ENCODE results near the gene CCDC92.
A peak's percentile ranks its signal among the peaks of the same experiment; 100 is the strongest.

CCDC92 gene

GRCh38 chr12:123908884-123909725 lies 63.5 kb downstream of the CCDC92 start:
- no peak for DNase-seq

GRCh38 chr12:123907726-123908476 lies 64.7 kb downstream of the CCDC92 start:
- DNase-seq = peak; percentile 51

GRCh38 chr12:123906711-123907420 lies 65.8 kb downstream of the CCDC92 start:
- DNase-seq = no peak

- peak; percentile 87 for DNase-seq
Observed at GRCh38 chr12:123905319-123905925, 67.2 kb downstream of the CCDC92 start.

GRCh38 chr12:123903301-123904065 lies 69.1 kb downstream of the CCDC92 start:
- DNase-seq = no peak

- no peak for DNase-seq
Observed at GRCh38 chr12:123902821-123903220, 69.8 kb downstream of the CCDC92 start.

- peak; percentile 61 for DNase-seq
Observed at GRCh38 chr12:123900871-123901376, 71.7 kb downstream of the CCDC92 start.

- DNase-seq = no peak
Observed at GRCh38 chr12:123899368-123899767, 73.3 kb downstream of the CCDC92 start.

- DNase-seq = no peak
Observed at GRCh38 chr12:123898673-123899072, 74.0 kb downstream of the CCDC92 start.

GRCh38 chr12:123897221-123897620 lies 75.4 kb downstream of the CCDC92 start:
- DNase-seq = peak; percentile 88

- DNase-seq = peak; percentile 88
Observed at GRCh38 chr12:123896767-123897166, 75.9 kb downstream of the CCDC92 start.

- no peak for DNase-seq
Observed at GRCh38 chr12:123895451-123895850, 77.2 kb downstream of the CCDC92 start.

GRCh38 chr12:123894823-123895345 lies 77.7 kb downstream of the CCDC92 start:
- DNase-seq = peak; percentile 55

GRCh38 chr12:123893276-123893675 lies 79.4 kb downstream of the CCDC92 start:
- DNase-seq = no peak

GRCh38 chr12:123892853-123893252 lies 79.8 kb downstream of the CCDC92 start:
- no peak for DNase-seq

- no peak for DNase-seq
Observed at GRCh38 chr12:123892180-123892559, 80.5 kb downstream of the CCDC92 start.

- DNase-seq = peak; percentile 67
Observed at GRCh38 chr12:123891516-123892179, 81.0 kb downstream of the CCDC92 start.

- no peak for DNase-seq
Observed at GRCh38 chr12:123891011-123891410, 81.6 kb downstream of the CCDC92 start.

- DNase-seq = no peak
Observed at GRCh38 chr12:123890536-123890902, 82.1 kb downstream of the CCDC92 start.

- no peak for DNase-seq
Observed at GRCh38 chr12:123889848-123890535, 82.6 kb downstream of the CCDC92 start.

GRCh38 chr12:123888989-123889388 lies 83.6 kb downstream of the CCDC92 start:
- no peak for DNase-seq
